Lung microvascular endothelial cell (primary cell): ENCODE results near the gene PEA15. TPM values are rescaled to one million over a fixed set of nuclear protein-coding genes. Genes with fewer than 3 reads are reported as not detected.

Source experiments
- DNase-seq, 2 donors: peaks; one replicate each; pipeline versions ENCODE4 v3.0.0 to v3.0.0-alpha.2; 2010; ENCODE audit warnings: low read depth in 2 of 2
- total RNA-seq: library from RNA; depleted of rRNA; stranded (reverse); fragments of >200 nt; gene quantifications from 2 replicates; pipeline ENCODE4 v1.2.1, GENCODE V29; 2014

Gene PEA15
- total RNA-seq, 1 donor from 2014 or later: 60.7 TPM

- peak in 1 of 2 donors; percentile 16 for DNase-seq
Measured at GRCh38 chr1:160208557-160209320, 3.6 kb downstream of the PEA15 start.

- DNase-seq: peak; percentile 39 to 42
Measured at GRCh38 chr1:160209321-160210046, 4.3 kb downstream of the PEA15 start.

- DNase-seq: no peak
Measured at GRCh38 chr1:160210561-160210960, 5.4 kb downstream of the PEA15 start.

- DNase-seq: no peak
Measured at GRCh38 chr1:160211046-160211790, 6.0 kb downstream of the PEA15 start.

- DNase-seq: no peak
Measured at GRCh38 chr1:160214481-160215140, 9.4 kb downstream of the PEA15 start.

GRCh38 chr1:160216301-160216700, 11.1 kb downstream of the PEA15 start:
- DNase-seq: no peak

GRCh38 chr1:160217481-160218051, 12.4 kb downstream of the PEA15 start:
- DNase-seq: peak in 1 of 2 donors; percentile 42

- peak; percentile 81 to 82 for DNase-seq
Measured at GRCh38 chr1:160219062-160219929, 14.1 kb downstream of the PEA15 start.

- DNase-seq: no peak
Measured at GRCh38 chr1:160220301-160220700, 15.1 kb downstream of the PEA15 start.

GRCh38 chr1:160221089-160221488, 15.9 kb downstream of the PEA15 start:
- no peak for DNase-seq

GRCh38 chr1:160222546-160222945, 17.4 kb downstream of the PEA15 start:
- no peak for DNase-seq

- no peak for DNase-seq
Measured at GRCh38 chr1:160224606-160225005, 19.4 kb downstream of the PEA15 start.

GRCh38 chr1:160225345-160225744, 20.2 kb downstream of the PEA15 start:
- no peak for DNase-seq

- no peak for DNase-seq
Measured at GRCh38 chr1:160226623-160227022, 21.4 kb downstream of the PEA15 start.

- DNase-seq: no peak
Measured at GRCh38 chr1:160227034-160227433, 21.9 kb downstream of the PEA15 start.

GRCh38 chr1:160227561-160227960, 22.4 kb downstream of the PEA15 start:
- no peak for DNase-seq

- DNase-seq: no peak
Measured at GRCh38 chr1:160228431-160228830, 23.2 kb downstream of the PEA15 start.

- DNase-seq: no peak
Measured at GRCh38 chr1:160232911-160233310, 27.7 kb downstream of the PEA15 start.

GRCh38 chr1:160236806-160237205, 31.6 kb downstream of the PEA15 start:
- DNase-seq: no peak

GRCh38 chr1:160237558-160237957, 32.4 kb downstream of the PEA15 start:
- no peak for DNase-seq
